ENCODE data around the gene EIF4A2. TPM values are rescaled to one million over a fixed set of nuclear protein-coding genes. Genes with fewer than 3 reads are reported as not detected.

EIF4A2 gene
- total RNA-seq, 1 donor from 2014 or later = 504 TPM

- H3K27me3 Mint-ChIP-seq = peaks cover 15% of the 10 kb centered on the region
Observed at GRCh38 chr3:186751480-186751879, 31.9 kb upstream of the EIF4A2 start.

DNA sequence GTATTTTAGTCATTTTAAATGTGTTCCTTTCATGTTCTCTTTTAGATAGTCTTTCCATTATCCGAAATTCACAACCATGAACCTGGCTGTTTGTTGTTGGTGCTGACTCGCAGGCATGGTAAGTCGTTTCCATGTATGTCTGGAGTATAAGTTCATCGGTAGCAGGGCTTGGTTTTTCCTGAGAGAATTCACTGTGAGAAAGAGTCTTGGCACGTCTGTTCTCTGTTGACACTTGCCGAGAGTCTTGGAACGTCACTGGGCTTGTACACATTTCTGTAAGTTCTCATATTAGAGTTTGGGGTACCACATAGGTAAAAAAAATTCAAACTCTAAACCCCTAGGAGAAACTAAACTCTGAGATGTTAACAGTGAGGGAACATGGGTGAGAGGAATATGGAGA is 29.4 kb upstream of the EIF4A2 start:
- no peaks in the 10 kb centered on the region for H3K9me3 Mint-ChIP-seq (ENCODE audit: low read depth)
- H3K4me1 Mint-ChIP-seq (ENCODE audit: low read depth) = no peaks in the 10 kb centered on the region
- no peak overlapping the region for H3K27ac Mint-ChIP-seq
- no peaks in the 10 kb centered on the region for H3K36me3 Mint-ChIP-seq (ENCODE audit: insufficient read depth)
- H3K27me3 Mint-ChIP-seq = peaks cover 31% of the 10 kb centered on the region
- DNase-seq (ENCODE audit: low spot score, unreplicated experiment) = no peak
- TF ChIP-seq CTCF (IDR thresholded peaks at IDR 0.05; ENCODE audit: unreplicated experiment) = no peak
- H3K4me3 Mint-ChIP-seq (ENCODE audit: low read depth) = no peak overlapping the region

More at GRCh38 chr3:186751480-186751879, 31.9 kb upstream of the EIF4A2 start:
- no peaks in the 10 kb centered on the region for H3K36me3 Mint-ChIP-seq (ENCODE audit: insufficient read depth)
- DNase-seq (ENCODE audit: low spot score, unreplicated experiment) = no peak
- H3K9me3 Mint-ChIP-seq (ENCODE audit: low read depth) = no peaks in the 10 kb centered on the region
- H3K4me3 Mint-ChIP-seq (ENCODE audit: low read depth) = no peak overlapping the region
- no peak for TF ChIP-seq CTCF (IDR thresholded peaks at IDR 0.05; ENCODE audit: unreplicated experiment)
- H3K4me1 Mint-ChIP-seq (ENCODE audit: low read depth) = no peaks in the 10 kb centered on the region
- no peak overlapping the region for H3K27ac Mint-ChIP-seq

- no peaks in the 10 kb centered on the region for H3K4me1 Mint-ChIP-seq (ENCODE audit: low read depth)
- TF ChIP-seq CTCF (IDR thresholded peaks at IDR 0.05; ENCODE audit: unreplicated experiment) = no peak
- H3K27ac Mint-ChIP-seq = no peak overlapping the region
- H3K36me3 Mint-ChIP-seq (ENCODE audit: insufficient read depth) = no peaks in the 10 kb centered on the region
- no peaks in the 10 kb centered on the region for H3K9me3 Mint-ChIP-seq (ENCODE audit: low read depth)
- H3K27me3 Mint-ChIP-seq = peaks cover 35% of the 10 kb centered on the region
- DNase-seq (ENCODE audit: low spot score, unreplicated experiment) = no peak
- H3K4me3 Mint-ChIP-seq (ENCODE audit: low read depth) = no peak overlapping the region
Observed at GRCh38 chr3:186754871-186755270, 28.5 kb upstream of the EIF4A2 start.

DNA sequence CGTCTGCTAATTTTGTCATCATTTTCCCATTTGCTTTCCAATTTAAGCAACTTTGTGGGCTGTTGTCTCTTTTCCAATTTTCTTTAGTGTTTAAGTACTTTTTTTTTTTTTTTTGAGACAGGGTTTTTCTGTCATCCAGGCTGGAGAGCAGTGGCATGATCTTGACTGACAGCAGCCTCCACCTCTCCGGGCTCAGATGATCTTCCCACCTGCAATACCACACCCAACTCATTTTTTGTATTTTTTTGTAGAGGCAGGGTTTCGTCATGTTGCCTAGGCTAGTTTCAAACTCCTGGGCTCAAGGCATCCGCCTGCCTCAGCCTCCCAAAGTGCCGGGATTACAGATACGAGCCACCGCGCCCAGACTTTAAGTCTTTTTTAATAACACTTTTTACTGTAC is 26.2 kb upstream of the EIF4A2 start:
- no peak for DNase-seq (ENCODE audit: low spot score, unreplicated experiment)
- Mint-ChIP-seq H3K4me3 (ENCODE audit: low read depth) (no peak overlapping the region), H3K36me3 (ENCODE audit: insufficient read depth) (no peaks in the 10 kb centered on the region), H3K9me3 (ENCODE audit: low read depth) (no peaks in the 10 kb centered on the region), H3K4me1 (ENCODE audit: low read depth) (no peaks in the 10 kb centered on the region), H3K27me3 (peaks cover 46% of the 10 kb centered on the region), H3K27ac (no peak overlapping the region)
- no peak for TF ChIP-seq CTCF (IDR thresholded peaks at IDR 0.05; ENCODE audit: unreplicated experiment)

GRCh38 chr3:186757686-186758220 is 25.6 kb upstream of the EIF4A2 start:
- Mint-ChIP-seq H3K4me1 (ENCODE audit: low read depth) (no peaks in the 10 kb centered on the region), H3K36me3 (ENCODE audit: insufficient read depth) (no peaks in the 10 kb centered on the region), H3K27me3 (peaks cover 48% of the 10 kb centered on the region), H3K9me3 (ENCODE audit: low read depth) (no peaks in the 10 kb centered on the region), H3K27ac (no peak overlapping the region), H3K4me3 (ENCODE audit: low read depth) (no peak overlapping the region)
- no peak for TF ChIP-seq CTCF (IDR thresholded peaks at IDR 0.05; ENCODE audit: unreplicated experiment)
- no peak for DNase-seq (ENCODE audit: low spot score, unreplicated experiment)
